Keratinocyte (primary cell): ENCODE results near the gene DNAH3. TPM values are rescaled to one million over a fixed set of nuclear protein-coding genes. Genes with fewer than 3 reads are reported as not detected.
"Not testable (repeated sequence)": the region's sequence is repeated elsewhere in the genome, so short reads cannot be mapped to it uniquely, and the experiment has no call there.

ENCODE experiments used
- DNase-seq: peaks from one replicate; pipeline ENCODE4 v3.0.0-alpha.2; 2011; ENCODE audit warnings: low read depth, missing footprints, low spot score
- FAIRE-seq: peaks from 2 replicates; lab custom pipeline; 2011; peaks lifted over from hg19 to GRCh38; lab: Jason Lieb, UNC
- H2AFZ ChIP-seq: 2 replicates; pipeline ENCODE4 v1.6.0; 2012; ENCODE audit warnings: low read length, control low read depth, inconsistent platforms; ENCODE audit not compliant: control insufficient read depth
- H3K27ac ChIP-seq: 2 replicates; pipeline ENCODE4 v1.5.1; 2011; ENCODE audit warnings: low read length; ENCODE audit not compliant: control insufficient read depth, insufficient read depth
- H3K27me3 ChIP-seq: 3 replicates; pipeline ENCODE4 v1.6.0; 2011; ENCODE audit warnings: low read length; ENCODE audit not compliant: control insufficient read depth, insufficient read depth; ENCODE audit errors: extremely low read depth
- H3K36me3 ChIP-seq, 2 experiments: 2 replicates in 1 of 2; 3 replicates in 1 of 2; pipeline ENCODE4 v1.5.1; 2011; ENCODE audit warnings: low read length in 2 of 2, mild to moderate bottlenecking in 1 of 2; ENCODE audit not compliant: control insufficient read depth in 2 of 2, insufficient read depth in 2 of 2; ENCODE audit errors: extremely low read depth in 1 of 2
- H3K4me1 ChIP-seq: 3 replicates; pipeline ENCODE4 v1.5.1; 2011; ENCODE audit warnings: low read length; ENCODE audit not compliant: control insufficient read depth, insufficient read depth; ENCODE audit errors: extremely low read depth
- H3K4me2 ChIP-seq: 3 replicates; pipeline ENCODE4 v1.6.0; 2011; ENCODE audit warnings: low read depth, low read length; ENCODE audit not compliant: control insufficient read depth, insufficient read depth; ENCODE audit errors: extremely low read depth
- H3K4me3 ChIP-seq, 3 experiments: fragments of 200-600 bp in 1 of 3; sonication (generic) in 1 of 3; 2 replicates in 2 of 3; 3 replicates in 1 of 3; pipeline ENCODE4 v1.5.1; 2011 to 2016; ENCODE audit warnings: low read length in 3 of 3, mild to moderate bottlenecking in 3 of 3, control low read depth in 2 of 3, inconsistent platforms in 1 of 3, low read depth in 1 of 3, mixed read lengths in 1 of 3, mixed run types in 1 of 3, moderate library complexity in 1 of 3; ENCODE audit not compliant: control insufficient read depth in 2 of 3, insufficient read depth in 2 of 3; ENCODE audit errors: extremely low read depth in 1 of 3
- H3K79me2 ChIP-seq: 2 replicates; pipeline ENCODE4 v1.6.0; 2012; ENCODE audit warnings: low read length; ENCODE audit not compliant: control insufficient read depth, insufficient read depth
- H3K9ac ChIP-seq: 3 replicates; pipeline ENCODE4 v1.6.0; 2011; ENCODE audit warnings: low read length; ENCODE audit not compliant: control insufficient read depth, insufficient read depth; ENCODE audit errors: extremely low read depth
- H3K9me1 ChIP-seq: 3 replicates; pipeline ENCODE4 v1.6.0; 2011; ENCODE audit warnings: low read length; ENCODE audit not compliant: control insufficient read depth, insufficient read depth; ENCODE audit errors: extremely low read depth
- H3K9me3 ChIP-seq: 2 replicates; pipeline ENCODE4 v1.5.1; 2012; ENCODE audit warnings: low read depth, low read length; ENCODE audit not compliant: control insufficient read depth
- H4K20me1 ChIP-seq: 3 replicates; pipeline ENCODE4 v1.6.0; 2011; ENCODE audit warnings: low read length; ENCODE audit not compliant: control insufficient read depth, insufficient read depth; ENCODE audit errors: extremely low read depth
- CTCF ChIP-seq, 3 experiments: IDR thresholded peaks in 1 of 3; conservative IDR thresholded peaks in 1 of 3; optimal IDR thresholded peaks in 1 of 3; 2 replicates in 2 of 3; 3 replicates in 1 of 3; pipeline versions ENCODE3 to v1.5.1; 2011; ENCODE audit warnings: low read length in 3 of 3, mild to moderate bottlenecking in 3 of 3, moderate library complexity in 2 of 3, control low read depth in 1 of 3, inconsistent platforms in 1 of 3; ENCODE audit not compliant: insufficient read depth in 2 of 3; ENCODE audit errors: extremely low read depth in 1 of 3
- EZH2 ChIP-seq: IDR thresholded peaks from one replicate; pipeline ENCODE4 v1.6.1; 2012; ENCODE audit warnings: inconsistent platforms, mild to moderate bottlenecking, low read length, moderate library complexity
- dilution Hi-C: fragments of 300-500 bp; cut with MboI; formaldehyde crosslinking; loops from one replicate; pipeline ENCODE4 v1.7.0; 2020; ENCODE audit warnings: low sequenced_read_pairs; ENCODE audit not compliant: extremely low pct_ligation_motif_present
- polyA plus RNA-seq, 5 experiments: library from polyadenylated mRNA; depleted of rRNA in 3 of 5; stranded (reverse) in 3 of 5; stranded (forward) in 1 of 5; unstranded in 1 of 5; fragments of >200 nt; gene quantifications; 1 replicate in 1 of 5; 2 replicates in 3 of 5; 3 replicates in 1 of 5; pipeline versions ENCODE4 v1.2.1 to v1.2.3, GENCODE V29; 2011 to 2012; ENCODE audit warnings: missing spikeins in 2 of 5, low read depth in 1 of 5, low replicate concordance in 1 of 5

The DNAH3 gene
- polyA plus RNA-seq, 1 donor (not counting 4 experiments of a cell fraction or from before 2014, with no cell fraction given) = 1.2 TPM

GRCh38 chr16:20931066-20931600 is 219.5 kb downstream of the DNAH3 start:
- H3K4me2 ChIP-seq = no peak overlapping the region
- DNase-seq (no peak), FAIRE-seq (no peak)
- H3K9me3 ChIP-seq = no peaks in the 10 kb centered on the region
- dilution Hi-C loops = no loop called here
- no peak overlapping the region for H3K27ac ChIP-seq
- H4K20me1 ChIP-seq = no peaks in the 10 kb centered on the region
- no peaks in the 10 kb centered on the region for H3K79me2 ChIP-seq
- no peak overlapping the region for H2AFZ ChIP-seq
- H3K9me1 ChIP-seq = no peaks in the 10 kb centered on the region
- H3K36me3 ChIP-seq = no peaks in the 10 kb centered on the region
- H3K27me3 ChIP-seq = no peaks in the 10 kb centered on the region
- no peak overlapping the region for H3K4me3 ChIP-seq
- H3K4me1 ChIP-seq = no peaks in the 10 kb centered on the region
- TF ChIP-seq EZH2 = no peak
- H3K9ac ChIP-seq = no peak overlapping the region

GRCh38 chr16:20930365-20930690 is 220.3 kb downstream of the DNAH3 start:
- no peak for TF ChIP-seq CTCF (optimal IDR thresholded peaks at IDR 0.05 in 1 of 3, IDR thresholded peaks at IDR 0.05 in 1 of 3, conservative IDR thresholded peaks at IDR 0.05 in 1 of 3; ENCODE audit: extremely low read depth in 1 of 3, insufficient read depth in 2 of 3, low read length in 3 of 3)
- no peak for TF ChIP-seq EZH2
- Histone ChIP-seq H3K4me1 (no peaks in the 10 kb centered on the region), H3K36me3 (no peaks in the 10 kb centered on the region), H3K27me3 (no peaks in the 10 kb centered on the region), H3K27ac (no peak overlapping the region), H3K9me1 (no peaks in the 10 kb centered on the region), H3K9me3 (no peaks in the 10 kb centered on the region), H3K4me3 (no peak overlapping the region), H3K4me2 (no peak overlapping the region), H3K9ac (no peak overlapping the region), H3K79me2 (no peaks in the 10 kb centered on the region), H4K20me1 (no peaks in the 10 kb centered on the region), H2AFZ (no peak overlapping the region)
- DNase-seq (no peak), FAIRE-seq (no peak)
- dilution Hi-C loops = no loop called here

- H3K27me3 ChIP-seq, H3K79me2 ChIP-seq, H4K20me1 ChIP-seq, dilution Hi-C loops, H3K27ac ChIP-seq, H3K9me3 ChIP-seq, H3K4me1 ChIP-seq, H3K9ac ChIP-seq, H3K9me1 ChIP-seq, H3K4me3 ChIP-seq, H2AFZ ChIP-seq, FAIRE-seq, H3K36me3 ChIP-seq, H3K4me2 ChIP-seq, DNase-seq: not testable (repeated sequence)
Observed at GRCh38 chr16:20929676-20930364, 220.8 kb downstream of the DNAH3 start.
